HCT116 (cell line): ENCODE data around the gene DPH1.

Experiments
- CBX3 ChIP-seq: IDR thresholded peaks from 2 replicates; pipeline ENCODE4 v1.6.1; 2012; ENCODE audit warnings: low read depth
- EZH2 ChIP-seq: fragments of 200-600 bp; sonication (generic); IDR thresholded peaks from 2 replicates; pipeline ENCODE4 v1.6.1; 2017; ENCODE audit warnings: antibody characterized with exemption, mixed run types
- EZH2phosphoT487 ChIP-seq: fragments of 200-600 bp; IDR thresholded peaks from 2 replicates; pipeline ENCODE4 v1.6.1; 2018; ENCODE audit warnings: antibody characterized with exemption, borderline replicate concordance
- POLR2A ChIP-seq: IDR thresholded peaks from 2 replicates; pipeline ENCODE4 v1.7.0; 2011; ENCODE audit warnings: borderline replicate concordance; ENCODE audit not compliant: insufficient read depth, insufficient read length; ENCODE audit errors: extremely low read depth
- POLR2AphosphoS5 ChIP-seq: IDR thresholded peaks from 2 replicates; pipeline ENCODE4 v1.6.1; 2011; ENCODE audit warnings: mild to moderate bottlenecking, low read depth, low read length, moderate library complexity
- REST ChIP-seq: IDR thresholded peaks from 2 replicates; pipeline ENCODE4 v1.6.1; 2012; ENCODE audit warnings: low read depth
- SRF ChIP-seq: IDR thresholded peaks from 2 replicates; pipeline ENCODE4 v1.6.1; 2012; ENCODE audit warnings: low read depth
- ZFX ChIP-seq: fragments of 450-650 bp; IDR thresholded peaks from 2 replicates; pipeline ENCODE4 v1.6.1; 2017
- ZNF274 ChIP-seq: fragments of 200-500 bp; sonication (Bioruptor generic); IDR thresholded peaks from 2 replicates; pipeline ENCODE4 v1.6.1; 2014; ENCODE audit warnings: mild to moderate bottlenecking, low read depth, low read length, inconsistent platforms
- TF ChIP-seq, protein P1 (sequence below), 3 experiments: fragments of 200-600 bp in 1 of 3; sonication (generic) in 1 of 3; IDR thresholded peaks in 2 of 3; conservative IDR thresholded peaks in 1 of 3; 2 replicates each; pipeline ENCODE4 v1.5.1; 2012 to 2017; ENCODE audit warnings: low read depth in 2 of 3, low read length in 2 of 3, antibody characterized with exemption in 1 of 3, borderline replicate concordance in 1 of 3, control low read depth in 1 of 3, mild to moderate bottlenecking in 1 of 3, mixed read lengths in 1 of 3, mixed run types in 1 of 3, moderate library complexity in 1 of 3; ENCODE audit not compliant: insufficient read depth in 1 of 3
- TF ChIP-seq, protein P2 (sequence below): IDR thresholded peaks from 2 replicates; pipeline ENCODE4 v1.6.1; 2012
- TF ChIP-seq, protein P3 (sequence below): IDR thresholded peaks from 2 replicates; pipeline ENCODE4 v1.6.1; 2011; ENCODE audit warnings: mild to moderate bottlenecking, low read length, moderate library complexity; ENCODE audit not compliant: insufficient replicate concordance; ENCODE audit errors: extremely low read depth

DNA sequence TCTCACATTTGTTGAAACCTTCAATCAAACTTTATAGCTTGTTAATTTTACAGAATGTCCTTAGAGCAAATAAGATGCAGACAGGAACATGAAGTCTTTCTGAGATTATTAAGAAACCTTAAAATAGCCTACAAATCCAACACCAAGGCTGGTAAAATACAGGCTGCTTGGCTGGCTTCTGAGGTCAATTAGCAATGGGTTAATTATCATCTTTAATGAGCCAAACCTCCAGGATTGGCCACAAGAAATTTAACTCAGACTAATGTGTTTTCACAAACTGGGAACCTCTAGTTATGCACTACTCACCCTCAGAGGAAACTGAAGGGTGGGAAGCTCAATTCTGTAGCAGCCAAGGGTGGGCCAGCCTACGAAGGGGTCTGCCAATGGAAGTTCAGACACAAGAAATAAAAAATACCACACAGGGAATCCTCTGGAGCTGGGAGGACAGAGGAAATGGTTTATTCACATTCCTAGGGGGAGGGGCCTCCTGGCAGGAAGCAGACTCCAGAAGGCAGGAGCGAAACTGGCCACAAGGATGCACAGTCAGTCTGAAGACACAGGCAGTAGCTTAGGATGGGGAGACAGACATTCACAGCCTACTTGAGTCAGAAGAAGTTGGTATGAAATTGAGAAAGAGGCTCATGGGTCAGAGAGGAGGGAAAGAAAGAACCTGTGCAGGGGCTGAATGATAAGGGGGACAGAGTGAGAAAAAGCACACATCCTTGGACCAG, 61.0 kb downstream of the DPH1 start:
- TF ChIP-seq, protein P1, sequence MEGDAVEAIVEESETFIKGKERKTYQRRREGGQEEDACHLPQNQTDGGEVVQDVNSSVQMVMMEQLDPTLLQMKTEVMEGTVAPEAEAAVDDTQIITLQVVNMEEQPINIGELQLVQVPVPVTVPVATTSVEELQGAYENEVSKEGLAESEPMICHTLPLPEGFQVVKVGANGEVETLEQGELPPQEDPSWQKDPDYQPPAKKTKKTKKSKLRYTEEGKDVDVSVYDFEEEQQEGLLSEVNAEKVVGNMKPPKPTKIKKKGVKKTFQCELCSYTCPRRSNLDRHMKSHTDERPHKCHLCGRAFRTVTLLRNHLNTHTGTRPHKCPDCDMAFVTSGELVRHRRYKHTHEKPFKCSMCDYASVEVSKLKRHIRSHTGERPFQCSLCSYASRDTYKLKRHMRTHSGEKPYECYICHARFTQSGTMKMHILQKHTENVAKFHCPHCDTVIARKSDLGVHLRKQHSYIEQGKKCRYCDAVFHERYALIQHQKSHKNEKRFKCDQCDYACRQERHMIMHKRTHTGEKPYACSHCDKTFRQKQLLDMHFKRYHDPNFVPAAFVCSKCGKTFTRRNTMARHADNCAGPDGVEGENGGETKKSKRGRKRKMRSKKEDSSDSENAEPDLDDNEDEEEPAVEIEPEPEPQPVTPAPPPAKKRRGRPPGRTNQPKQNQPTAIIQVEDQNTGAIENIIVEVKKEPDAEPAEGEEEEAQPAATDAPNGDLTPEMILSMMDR (IDR thresholded peaks at IDR 0.05 in 2 of 3, conservative IDR thresholded peaks at IDR 0.05 in 1 of 3; ENCODE audit: borderline replicate concordance in 1 of 3, insufficient read depth in 1 of 3, low read depth in 2 of 3, low read length in 2 of 3): peak in 1 of 3 experiments; percentile 22; a peak in 1 of 6 replicates
- TF ChIP-seq ZFX: no peak
- no peak for TF ChIP-seq POLR2A
- no peak for TF ChIP-seq ZNF274
- TF ChIP-seq, protein P2, sequence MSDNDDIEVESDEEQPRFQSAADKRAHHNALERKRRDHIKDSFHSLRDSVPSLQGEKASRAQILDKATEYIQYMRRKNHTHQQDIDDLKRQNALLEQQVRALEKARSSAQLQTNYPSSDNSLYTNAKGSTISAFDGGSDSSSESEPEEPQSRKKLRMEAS: no peak
- no peak for TF ChIP-seq EZH2phosphoT487
- TF ChIP-seq POLR2AphosphoS5: no peak
- no peak for TF ChIP-seq CBX3
- TF ChIP-seq SRF: no peak
- TF ChIP-seq EZH2: no peak
- TF ChIP-seq, protein P3, sequence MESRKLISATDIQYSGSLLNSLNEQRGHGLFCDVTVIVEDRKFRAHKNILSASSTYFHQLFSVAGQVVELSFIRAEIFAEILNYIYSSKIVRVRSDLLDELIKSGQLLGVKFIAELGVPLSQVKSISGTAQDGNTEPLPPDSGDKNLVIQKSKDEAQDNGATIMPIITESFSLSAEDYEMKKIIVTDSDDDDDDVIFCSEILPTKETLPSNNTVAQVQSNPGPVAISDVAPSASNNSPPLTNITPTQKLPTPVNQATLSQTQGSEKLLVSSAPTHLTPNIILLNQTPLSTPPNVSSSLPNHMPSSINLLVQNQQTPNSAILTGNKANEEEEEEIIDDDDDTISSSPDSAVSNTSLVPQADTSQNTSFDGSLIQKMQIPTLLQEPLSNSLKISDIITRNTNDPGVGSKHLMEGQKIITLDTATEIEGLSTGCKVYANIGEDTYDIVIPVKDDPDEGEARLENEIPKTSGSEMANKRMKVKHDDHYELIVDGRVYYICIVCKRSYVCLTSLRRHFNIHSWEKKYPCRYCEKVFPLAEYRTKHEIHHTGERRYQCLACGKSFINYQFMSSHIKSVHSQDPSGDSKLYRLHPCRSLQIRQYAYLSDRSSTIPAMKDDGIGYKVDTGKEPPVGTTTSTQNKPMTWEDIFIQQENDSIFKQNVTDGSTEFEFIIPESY: no peak
- TF ChIP-seq REST: no peak
